ENCODE data around the gene TANGO6. TPM values are rescaled to one million over a fixed set of nuclear protein-coding genes. Genes with fewer than 3 reads are reported as not detected.

TANGO6 gene
- total RNA-seq, 2 experiments from 2014 or later: 22.7 to 22.8 TPM

DNA sequence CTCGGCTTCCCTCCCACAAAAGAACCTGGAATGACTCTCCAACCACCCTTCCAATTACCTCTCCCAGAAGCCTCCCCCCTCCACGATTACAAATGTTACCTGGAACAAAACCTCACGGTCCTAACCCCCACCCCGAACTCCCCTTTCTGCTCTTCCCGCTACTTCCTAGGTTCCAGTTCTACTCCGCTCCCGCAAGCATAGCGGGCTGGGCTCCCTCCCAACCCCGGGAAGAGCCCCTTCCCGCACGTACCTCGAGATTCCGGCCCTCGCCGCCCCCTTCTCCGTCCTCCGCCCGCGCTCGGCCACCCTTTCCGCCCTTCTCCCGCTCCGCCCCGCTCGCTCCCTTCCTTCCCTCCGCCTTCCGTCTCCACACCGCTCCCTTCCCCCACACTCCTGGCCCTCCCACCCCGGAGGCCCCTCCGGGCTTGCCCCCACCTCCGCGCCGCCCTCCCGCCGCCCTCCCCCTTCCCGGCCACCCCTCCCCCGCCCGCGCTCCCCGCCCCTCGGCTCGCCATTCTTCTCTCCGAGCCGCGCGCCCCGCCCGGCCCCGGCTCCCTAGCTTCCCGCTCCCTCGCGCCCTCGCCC, 288.6 kb downstream of the TANGO6 start:
- DNase-seq (ENCODE audit: low spot score): peak; percentile 76
- peak overlapping the region; percentile 24; the same call in 1 of the 2 replicates for H2AFZ ChIP-seq (ENCODE audit: low read length)
- H4K20me1 ChIP-seq (ENCODE audit: insufficient read depth, low read length): peaks cover 34% of the 10 kb centered on the region
- H3K9me3 ChIP-seq (ENCODE audit: low read length): no peaks in the 10 kb centered on the region
- no peak for TF ChIP-seq EZH2phosphoT487 (IDR thresholded peaks at IDR 0.05; ENCODE audit: borderline replicate concordance, low read depth, low read length)
- TF ChIP-seq, protein P1, sequence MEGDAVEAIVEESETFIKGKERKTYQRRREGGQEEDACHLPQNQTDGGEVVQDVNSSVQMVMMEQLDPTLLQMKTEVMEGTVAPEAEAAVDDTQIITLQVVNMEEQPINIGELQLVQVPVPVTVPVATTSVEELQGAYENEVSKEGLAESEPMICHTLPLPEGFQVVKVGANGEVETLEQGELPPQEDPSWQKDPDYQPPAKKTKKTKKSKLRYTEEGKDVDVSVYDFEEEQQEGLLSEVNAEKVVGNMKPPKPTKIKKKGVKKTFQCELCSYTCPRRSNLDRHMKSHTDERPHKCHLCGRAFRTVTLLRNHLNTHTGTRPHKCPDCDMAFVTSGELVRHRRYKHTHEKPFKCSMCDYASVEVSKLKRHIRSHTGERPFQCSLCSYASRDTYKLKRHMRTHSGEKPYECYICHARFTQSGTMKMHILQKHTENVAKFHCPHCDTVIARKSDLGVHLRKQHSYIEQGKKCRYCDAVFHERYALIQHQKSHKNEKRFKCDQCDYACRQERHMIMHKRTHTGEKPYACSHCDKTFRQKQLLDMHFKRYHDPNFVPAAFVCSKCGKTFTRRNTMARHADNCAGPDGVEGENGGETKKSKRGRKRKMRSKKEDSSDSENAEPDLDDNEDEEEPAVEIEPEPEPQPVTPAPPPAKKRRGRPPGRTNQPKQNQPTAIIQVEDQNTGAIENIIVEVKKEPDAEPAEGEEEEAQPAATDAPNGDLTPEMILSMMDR (conservative IDR thresholded peaks at IDR 0.05; ENCODE audit: low read length): no peak
- POLR2A ChIA-PET: interaction anchor here (0.5 to 1.9 kb wide), 6 partner anchors 9 to 1385 kb away, joined by 3 to 16 read pairs (median 4); no protein-coding TSS in a partner anchor
- H3K4me2 ChIP-seq (ENCODE audit: low read length): peak overlapping the region; percentile 98
- CTCF ChIA-PET (ENCODE audit: unreplicated experiment): interaction anchor here (0.6 to 1.0 kb wide), 2 partner anchors 14 to 251 kb away, joined by 3 to 5 read pairs; no protein-coding TSS in a partner anchor
- peak overlapping the region; percentile 100 for H3K4me3 ChIP-seq (ENCODE audit: low read depth, low read length, poor library complexity, severe bottlenecking)
- H3K4me1 ChIP-seq (ENCODE audit: insufficient read depth, low read length, poor library complexity, severe bottlenecking): peaks cover 27% of the 10 kb centered on the region
- peaks cover 67% of the 10 kb centered on the region for H3K36me3 ChIP-seq (ENCODE audit: insufficient read depth, low read length)
- no peaks in the 10 kb centered on the region for H3K9me2 ChIP-seq (ENCODE audit: insufficient read depth, low read length)
- intact Hi-C loops (cut with micrococcal nuclease; ENCODE audit: unreplicated experiment): loop anchor here (1.0 to 10.0 kb wide), 4 partner anchors 54 to 597 kb away; partner anchors contain the start of genes TANGO6, TERF2 and ZFP90
- BruUV-seq (replicated peaks): no TSS peak
- H3K27ac ChIP-seq (ENCODE audit: low read depth, low read length, poor library complexity, severe bottlenecking): peak overlapping the region; percentile 77
- H3K79me2 ChIP-seq (ENCODE audit: insufficient read depth, low read depth, low read length): peaks cover 88% of the 10 kb centered on the region

DNA sequence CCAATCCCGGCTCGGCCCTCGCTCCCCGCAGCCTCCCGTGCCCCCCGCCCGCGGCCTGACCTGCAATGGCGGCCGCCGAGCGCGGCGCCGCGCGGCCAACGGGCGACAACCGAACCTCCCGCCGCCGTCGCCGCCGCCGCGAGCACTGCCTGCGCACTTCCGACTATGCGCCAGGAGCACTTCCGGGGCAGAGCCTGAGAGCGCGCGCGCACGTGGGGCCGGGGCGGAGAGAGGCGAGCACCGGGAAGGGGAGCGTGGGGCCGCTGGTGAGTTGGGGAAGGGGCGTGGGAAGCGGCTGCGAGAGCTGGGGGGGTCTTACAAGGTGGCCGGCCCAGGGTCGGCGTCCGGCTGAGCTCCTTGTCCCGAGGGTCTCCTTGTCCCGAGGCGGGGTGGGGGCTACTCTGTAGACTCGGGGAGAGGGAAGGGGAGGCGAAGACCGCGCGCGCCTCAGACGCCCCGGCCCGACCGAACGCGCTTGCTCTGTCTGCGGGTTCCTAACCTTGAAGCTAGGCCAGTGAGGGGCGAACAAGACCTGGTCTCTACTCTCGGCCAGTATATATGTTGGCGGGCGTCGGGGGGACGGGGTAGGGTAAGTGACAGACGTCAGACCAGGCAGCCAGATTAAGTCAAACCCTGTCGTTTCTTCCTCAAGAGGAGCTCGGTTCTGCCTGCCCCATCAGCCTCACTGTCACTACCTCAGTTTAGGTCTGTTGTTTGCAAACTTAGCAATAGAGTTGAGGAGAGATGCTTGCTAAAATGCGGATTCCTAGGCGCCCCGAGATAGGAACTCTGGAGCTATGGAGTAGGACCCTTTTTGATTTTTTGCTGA, 289.3 kb downstream of the TANGO6 start, which contains the start of the genes CHTF8 and UTP4:
TSS of gene CHTF8 (minus strand) at position 165 of the 829 bp plus-strand sequence. CDS start 11,130 bp downstream, outside the sequence.
TSS of gene UTP4 (plus strand) at position 226 of the 829 bp plus-strand sequence. CDS start 811 bp downstream, outside the sequence.
- H3K9me3 ChIP-seq (ENCODE audit: low read length): no peaks in the 10 kb centered on the region
- TF ChIP-seq, protein P1 (conservative IDR thresholded peaks at IDR 0.05; ENCODE audit: low read length): no peak
- no peak for TF ChIP-seq EZH2phosphoT487 (IDR thresholded peaks at IDR 0.05; ENCODE audit: borderline replicate concordance, low read depth, low read length)
- peak within 1 kb of the TSS; percentile 100 for H3K4me3 ChIP-seq (ENCODE audit: low read depth, low read length, poor library complexity, severe bottlenecking)
- H3K9me2 ChIP-seq (ENCODE audit: insufficient read depth, low read length): no peaks in the 10 kb centered on the region
- peaks cover 27% of the 10 kb centered on the region for H3K4me1 ChIP-seq (ENCODE audit: insufficient read depth, low read length, poor library complexity, severe bottlenecking)
- H3K4me2 ChIP-seq (ENCODE audit: low read length): peak within 1 kb of the TSS; percentile 98
- peak; percentile 90 for DNase-seq (ENCODE audit: low spot score)
- peak within 1 kb of the TSS; percentile 75; the same call in 1 of the 2 replicates for H2AFZ ChIP-seq (ENCODE audit: low read length)
- peaks cover 71% of the 10 kb centered on the region for H3K36me3 ChIP-seq (ENCODE audit: insufficient read depth, low read length)
- ChIA-PET POLR2A (interaction anchor here (0.6 to 1.9 kb wide), 15 partner anchors 10 to 648 kb away, joined by 3 to 16 read pairs (median 3); no protein-coding TSS in a partner anchor), CTCF (ENCODE audit: unreplicated experiment) (interaction anchor here (0.6 to 1.0 kb wide), 7 partner anchors 44 to 642 kb away, joined by 3 to 5 read pairs (median 3); partner anchors contain the start of gene SNTB2)
- H4K20me1 ChIP-seq (ENCODE audit: insufficient read depth, low read length): peaks cover 37% of the 10 kb centered on the region
- H3K79me2 ChIP-seq (ENCODE audit: insufficient read depth, low read depth, low read length): peaks cover 90% of the 10 kb centered on the region
- no TSS peak for BruUV-seq (replicated peaks)
- H3K27ac ChIP-seq (ENCODE audit: low read depth, low read length, poor library complexity, severe bottlenecking): peak within 1 kb of the TSS; percentile 77
- intact Hi-C loops (cut with micrococcal nuclease; ENCODE audit: unreplicated experiment): loop anchor here (1.0 to 10.0 kb wide), 3 partner anchors 54 to 598 kb away; partner anchors contain the start of genes TERF2 and ZFP90
